Suprapubic skin (tissue), 4 donors: ENCODE measurements around the gene RAB44.

ENCODE experiments used
- CTCF ChIP-seq, 2 donors: fragments of 200-600 bp in 1 of 2; fragments of 450-650 bp in 1 of 2; sonication (generic) in 1 of 2; IDR thresholded peaks; one replicate each; pipeline ENCODE4 v1.5.1; 2016 to 2019; ENCODE audit warnings: antibody characterized with exemption in 2 of 2, mild to moderate bottlenecking in 1 of 2, moderate library complexity in 1 of 2
- EP300 ChIP-seq: sonication (generic); formaldehyde crosslinking; IDR thresholded peaks from one replicate; pipeline ENCODE4 v1.6.1; 2017; ENCODE audit warnings: antibody characterized with exemption
- POLR2A ChIP-seq, 2 donors: fragments of 450-650 bp; IDR thresholded peaks; one replicate each; pipeline ENCODE4 v1.6.1; 2017; ENCODE audit warnings: antibody characterized with exemption in 2 of 2, mild to moderate bottlenecking in 2 of 2, moderate library complexity in 2 of 2
- POLR2AphosphoS5 ChIP-seq, 3 donors: sonication (generic); formaldehyde crosslinking; IDR thresholded peaks; one replicate each; pipeline ENCODE4 v1.6.1; 2017; ENCODE audit warnings: antibody characterized with exemption in 3 of 3

GRCh38 chr6:36697481-36697903 is at the start of gene RAB44:
- TF ChIP-seq CTCF (IDR thresholded peaks at IDR 0.05) (no peak), POLR2A (IDR thresholded peaks at IDR 0.05) (no peak), EP300 (no peak), POLR2AphosphoS5 (IDR thresholded peaks at IDR 0.05) (no peak)
